HepG2 (cell line): ENCODE results near the gene C19orf44. TPM values are rescaled to one million over a fixed set of nuclear protein-coding genes. Genes with fewer than 3 reads are reported as not detected.

ENCODE experiments used
- ARID5B ChIP-seq: IDR thresholded peaks from 2 replicates; pipeline ENCODE4 v1.4.0; 2020; ENCODE audit warnings: mild to moderate bottlenecking, missing genetic modification reagents
- CREBL2 ChIP-seq: sonication (generic); formaldehyde crosslinking; IDR thresholded peaks from 2 replicates; pipeline ENCODE4 v1.8.1; 2023; ENCODE audit warnings: missing genetic modification reagents, mild to moderate bottlenecking, borderline replicate concordance
- MLX ChIP-seq: IDR thresholded peaks from 2 replicates; pipeline ENCODE4 v1.6.1; 2016
- MTF1 ChIP-seq: sonication (generic); formaldehyde crosslinking; IDR thresholded peaks from 2 replicates; pipeline ENCODE4 v1.5.0; 2020; ENCODE audit warnings: missing genetic modification reagents
- NFKB2 ChIP-seq: sonication (generic); formaldehyde crosslinking; IDR thresholded peaks from 2 replicates; pipeline ENCODE4 v1.4.0; 2020; ENCODE audit warnings: missing genetic modification reagents, borderline replicate concordance
- POGK ChIP-seq: sonication (generic); formaldehyde crosslinking; conservative IDR thresholded peaks from 2 replicates; pipeline ENCODE4 v1.8.0; 2022; ENCODE audit warnings: mild to moderate bottlenecking, moderate library complexity, missing genetic modification reagents
- SALL1 ChIP-seq: sonication (generic); formaldehyde crosslinking; IDR thresholded peaks from 2 replicates; pipeline ENCODE4 v1.8.0; 2022; ENCODE audit warnings: mild to moderate bottlenecking, missing genetic modification reagents
- ZBED4 ChIP-seq: sonication (generic); formaldehyde crosslinking; IDR thresholded peaks from 2 replicates; pipeline ENCODE4 v1.4.0; 2020; ENCODE audit warnings: missing genetic modification reagents, borderline replicate concordance
- ZBTB44 ChIP-seq: sonication (generic); formaldehyde crosslinking; IDR thresholded peaks from 2 replicates; pipeline ENCODE4 v1.4.0; 2020; ENCODE audit warnings: missing genetic modification reagents
- ZNF138 ChIP-seq: sonication (generic); formaldehyde crosslinking; IDR thresholded peaks from 2 replicates; pipeline ENCODE4 v1.5.0; 2020; ENCODE audit warnings: mild to moderate bottlenecking, low read depth, missing genetic modification reagents
- ZNF331 ChIP-seq: sonication (generic); formaldehyde crosslinking; IDR thresholded peaks from 2 replicates; pipeline ENCODE4 v1.4.0; 2020; ENCODE audit warnings: missing genetic modification reagents
- ZNF383 ChIP-seq: sonication (generic); formaldehyde crosslinking; IDR thresholded peaks from 2 replicates; pipeline ENCODE4 v1.4.0; 2020; ENCODE audit warnings: missing genetic modification reagents, mild to moderate bottlenecking, borderline replicate concordance
- ZNF619 ChIP-seq: sonication (generic); formaldehyde crosslinking; IDR thresholded peaks from 2 replicates; pipeline ENCODE4 v1.4.0; 2020; ENCODE audit warnings: mild to moderate bottlenecking, missing genetic modification reagents
- ZNF691 ChIP-seq: sonication (generic); formaldehyde crosslinking; IDR thresholded peaks from 2 replicates; pipeline ENCODE4 v1.4.0; 2020; ENCODE audit warnings: missing genetic modification reagents, low read depth, mild to moderate bottlenecking, borderline replicate concordance
- ZNF878 ChIP-seq: sonication (generic); formaldehyde crosslinking; IDR thresholded peaks from 2 replicates; pipeline ENCODE4 v1.8.1; 2023; ENCODE audit warnings: mild to moderate bottlenecking, missing genetic modification reagents, moderate library complexity
- polyA plus RNA-seq, 8 experiments: library from polyadenylated mRNA; depleted of rRNA in 3 of 8; stranded (reverse) in 7 of 8; unstranded in 1 of 8; fragments of >200 nt; fragmentation: Illumina TruSeq in 4 of 8; extraction: Trizol in 4 of 8; gene quantifications; 2 replicates each; pipeline versions ENCODE4 v1.2.1 to v1.2.3, GENCODE V29; 2011 to 2016; ENCODE audit warnings: low read depth in 4 of 8, missing spikeins in 1 of 8, mixed read lengths in 1 of 8; ENCODE audit not compliant: insufficient read depth in 1 of 8
- total RNA-seq, 5 experiments: library from RNA; depleted of rRNA; stranded (reverse); fragments of >200 nt; fragmentation: Illumina TruSeq; extraction: Trizol; gene quantifications; 2 replicates each; pipeline ENCODE4 v1.2.3, GENCODE V29; 2016; ENCODE audit warnings: low read depth in 1 of 5

Gene C19orf44
- total and polyA plus RNA-seq, 2 of the 13 experiments (the other 11 are each of a cell fraction or from before 2014, with no cell fraction given) = 3.2 to 4.3 TPM

GRCh38 chr19:16446724-16447368 is 49.3 kb upstream of the C19orf44 start (continued):
- TF ChIP-seq NFKB2 (peak; percentile 54; the same call in 1 of the 2 replicates), ARID5B (CRISPR knock-in tag) (peak; percentile 75), SALL1 (CRISPR knock-in tag) (peak; percentile 89), MTF1 (CRISPR knock-in tag) (no peak), POGK (CRISPR knock-in tag) (0 out of 2 replicates have a peak, but pooled peaks have one; percentile 26), ZBTB44 (CRISPR knock-in tag) (no peak), ZNF619 (CRISPR knock-in tag) (no peak), ZBED4 (CRISPR knock-in tag) (peak; percentile 88; the same call in 1 of the 2 replicates), CREBL2 (no peak), MLX (CRISPR knock-in tag) (peak; percentile 93), ZNF691 (CRISPR knock-in tag) (0 out of 2 replicates have a peak, but pooled peaks have one; percentile 38), ZNF878 (CRISPR knock-in tag) (peak; percentile 89), ZNF383 (no peak), ZNF138 (no peak), ZNF331 (peak; percentile 85)
